HT-29 (cell line): ENCODE data around the gene SORBS1. TPM values are rescaled to one million over a fixed set of nuclear protein-coding genes. Genes with fewer than 3 reads are reported as not detected.

Experiments
- DNase-seq: peaks from one replicate; pipeline ENCODE4 v3.0.0-alpha.2; 2015; ENCODE audit warnings: low spot score
- total RNA-seq: library from RNA; depleted of rRNA; stranded (reverse); fragments of >200 nt; shearing (Covaris generic); gene quantifications from 2 replicates; pipeline ENCODE4 v1.2.3, GENCODE V29; 2014; rRNA removed

Gene SORBS1
- 0.21 and 1.3 TPM in 2 replicates for total RNA-seq

GRCh38 chr10:95561177-95561863, at the start of gene SORBS1:
SORBS1 (minus strand) TSS chr10:95561371; CDS start chr10:95441135, 120,236 bp downstream.
- DNase-seq: peak; percentile 95

- no peak for DNase-seq
Observed at GRCh38 chr10:95610727-95611126, 49.6 kb upstream of the SORBS1 start.

DNA sequence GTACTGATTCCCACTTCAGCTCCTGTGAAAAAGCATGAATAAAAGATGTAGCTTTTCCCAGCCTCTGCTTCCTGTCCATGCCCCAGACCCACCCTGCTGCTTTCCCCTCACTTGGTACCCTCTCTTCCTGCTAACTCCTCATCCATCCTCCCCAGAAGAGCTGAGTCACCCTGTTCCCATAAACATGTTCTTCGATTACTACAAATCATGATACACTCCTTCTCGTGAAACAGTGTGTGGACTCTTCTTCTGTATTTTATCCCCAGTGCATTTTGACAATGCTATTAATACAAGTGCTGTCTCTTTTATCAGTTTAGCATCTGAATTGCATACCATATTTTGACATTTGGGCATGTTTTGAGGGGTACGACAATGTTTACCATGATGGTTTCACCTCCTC, 45.8 kb upstream of the SORBS1 start:
- no peak for DNase-seq

DNA sequence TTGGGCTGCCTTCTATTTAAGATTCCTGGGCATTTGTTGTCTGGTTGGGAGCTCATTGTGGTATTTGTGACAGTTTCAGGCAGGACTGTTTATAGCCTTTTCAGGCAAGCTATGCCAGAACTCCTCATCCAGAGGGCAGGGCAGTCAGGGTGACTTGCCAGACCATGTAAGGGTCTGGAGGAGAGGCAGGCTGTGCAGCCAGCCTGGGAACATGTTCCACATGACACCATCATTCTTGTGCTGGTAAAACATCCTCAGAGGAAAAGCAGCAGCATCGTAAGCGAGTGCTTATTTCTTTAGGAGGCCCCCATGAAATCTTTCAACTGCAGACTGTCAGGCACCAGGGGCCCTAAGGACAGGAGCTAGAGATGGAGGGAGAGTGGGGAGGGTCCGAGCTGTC, 44.0 kb upstream of the SORBS1 start:
- DNase-seq: no peak

DNA sequence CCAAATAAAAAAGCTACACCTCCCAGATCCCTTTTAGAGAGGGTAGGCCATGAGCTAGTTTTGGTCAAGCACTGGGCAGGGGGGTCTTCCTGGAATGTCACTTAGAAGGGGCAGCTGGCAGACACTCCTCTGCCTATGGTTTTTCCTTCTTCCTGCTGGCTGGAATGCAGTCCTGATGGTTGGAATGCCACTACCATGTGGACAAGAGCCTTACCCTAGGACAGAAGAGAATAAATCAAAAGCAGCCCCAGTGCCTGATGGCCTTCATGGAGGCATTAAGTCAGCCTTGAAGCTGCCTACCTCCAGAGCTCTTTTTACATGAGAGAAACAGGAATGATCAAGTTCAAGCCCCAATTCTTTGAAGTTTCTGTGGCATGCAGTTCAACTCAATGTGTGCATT, 43.5 kb upstream of the SORBS1 start:
- no peak for DNase-seq

GRCh38 chr10:95602382-95602781, 41.2 kb upstream of the SORBS1 start:
- no peak for DNase-seq

DNA sequence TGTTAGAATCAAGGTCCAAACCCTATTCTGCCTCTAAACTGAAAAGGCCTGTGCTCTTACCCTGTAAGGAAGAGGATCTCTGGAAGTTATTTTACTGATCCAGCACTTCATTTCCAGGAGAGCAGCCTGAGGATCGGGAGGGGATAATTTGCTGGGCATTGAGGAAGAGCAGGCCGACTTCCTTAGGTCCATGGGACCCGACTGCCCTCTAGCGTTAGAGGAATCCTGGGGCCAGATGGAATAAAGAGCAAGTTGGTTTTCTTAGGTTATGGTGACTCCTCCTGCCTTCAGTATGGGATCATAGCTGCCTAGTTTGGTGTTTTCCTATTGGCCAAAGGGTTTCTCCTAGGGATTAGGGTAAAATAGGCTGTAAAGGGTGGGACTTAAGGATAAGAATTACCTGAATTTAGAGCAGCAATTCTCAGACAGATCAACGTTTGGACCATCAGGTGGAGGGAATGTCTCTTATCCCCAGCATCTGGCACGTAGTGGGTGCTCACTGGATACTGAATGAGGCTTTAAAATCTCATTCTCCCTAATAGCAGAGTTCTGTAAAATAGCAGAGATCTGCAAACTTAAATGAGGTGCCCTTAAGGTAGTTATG, 40.0 kb upstream of the SORBS1 start:
- DNase-seq: peak; percentile 92

- no peak for DNase-seq
Observed at GRCh38 chr10:95600158-95600557, 39.0 kb upstream of the SORBS1 start.

- DNase-seq: no peak
Observed at GRCh38 chr10:95597788-95598187, 36.6 kb upstream of the SORBS1 start.

GRCh38 chr10:95588025-95588424, 26.9 kb upstream of the SORBS1 start:
- DNase-seq: no peak

- no peak for DNase-seq
Observed at GRCh38 chr10:95579835-95580535, 18.8 kb upstream of the SORBS1 start.

DNA sequence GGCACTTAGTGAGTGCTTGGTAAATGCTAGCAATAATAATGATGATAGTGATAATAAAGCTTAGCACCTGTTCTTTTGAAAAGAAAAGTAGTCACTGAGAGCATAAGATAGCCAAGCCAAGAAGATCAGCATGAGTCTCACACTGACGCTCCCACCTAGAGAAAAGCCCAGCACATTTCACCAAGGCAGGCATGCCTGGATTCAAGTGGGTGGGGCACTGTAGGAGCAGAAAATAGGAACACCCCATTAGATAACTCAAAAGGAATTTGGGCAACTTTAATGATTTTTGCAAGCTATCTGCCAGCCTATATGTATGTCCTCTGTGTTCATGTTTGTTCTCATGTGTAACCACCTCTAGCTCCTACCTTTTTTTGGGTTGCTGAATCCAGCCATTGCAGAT, 18.1 kb upstream of the SORBS1 start:
- DNase-seq: no peak

DNA sequence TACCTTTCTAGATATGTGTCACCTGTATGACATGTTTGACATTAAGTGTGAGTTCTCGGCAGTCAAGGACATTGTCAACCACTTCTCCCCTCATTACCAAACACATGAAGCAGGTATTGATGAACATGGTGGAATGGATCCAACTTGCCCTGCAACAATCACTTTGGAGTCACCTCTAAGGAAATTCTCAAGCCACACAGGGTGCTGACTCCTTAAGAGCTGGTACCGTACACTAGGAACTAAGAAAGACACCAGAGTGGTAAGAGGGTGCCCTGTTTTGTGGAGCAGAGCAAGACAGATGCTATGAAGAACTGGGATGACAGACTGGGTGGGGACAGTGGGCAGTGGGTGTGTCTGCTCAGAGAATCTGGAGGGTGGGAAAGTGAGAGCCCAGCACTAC, 17.4 kb upstream of the SORBS1 start:
- no peak for DNase-seq

DNA sequence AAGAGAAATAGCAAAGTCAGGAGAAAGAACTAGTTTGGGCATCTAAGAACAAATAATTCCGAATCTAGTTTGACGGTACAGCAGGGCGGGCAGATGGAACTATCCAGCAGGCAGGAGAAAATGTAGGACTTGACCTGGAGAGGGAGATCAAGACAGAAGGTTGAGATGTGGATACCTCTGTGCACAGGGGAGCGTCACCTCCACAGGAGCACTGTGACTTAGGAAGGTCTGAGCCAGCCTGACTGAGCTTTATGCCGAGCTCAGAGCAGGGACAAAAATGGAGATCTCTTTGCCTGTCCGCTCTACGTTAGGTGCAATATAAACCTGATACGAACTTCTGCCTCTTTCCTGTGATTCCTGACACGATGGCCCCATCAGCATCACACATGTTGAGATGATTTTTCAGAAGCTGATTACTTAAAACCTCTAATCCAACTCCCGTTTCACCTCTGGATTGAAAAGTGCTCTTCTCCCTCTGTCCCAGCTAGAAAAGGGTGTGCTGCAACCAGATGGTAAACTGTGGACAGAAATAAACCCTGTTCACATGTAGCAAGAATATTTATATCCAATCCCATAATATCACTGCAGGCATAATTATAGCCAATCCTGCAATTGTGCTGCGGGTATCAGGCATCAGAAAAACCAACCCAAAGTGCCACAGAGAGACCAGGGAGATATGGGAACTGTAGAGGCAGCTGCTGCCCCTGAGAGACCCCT, 13.6 kb upstream of the SORBS1 start:
- no peak for DNase-seq

DNA sequence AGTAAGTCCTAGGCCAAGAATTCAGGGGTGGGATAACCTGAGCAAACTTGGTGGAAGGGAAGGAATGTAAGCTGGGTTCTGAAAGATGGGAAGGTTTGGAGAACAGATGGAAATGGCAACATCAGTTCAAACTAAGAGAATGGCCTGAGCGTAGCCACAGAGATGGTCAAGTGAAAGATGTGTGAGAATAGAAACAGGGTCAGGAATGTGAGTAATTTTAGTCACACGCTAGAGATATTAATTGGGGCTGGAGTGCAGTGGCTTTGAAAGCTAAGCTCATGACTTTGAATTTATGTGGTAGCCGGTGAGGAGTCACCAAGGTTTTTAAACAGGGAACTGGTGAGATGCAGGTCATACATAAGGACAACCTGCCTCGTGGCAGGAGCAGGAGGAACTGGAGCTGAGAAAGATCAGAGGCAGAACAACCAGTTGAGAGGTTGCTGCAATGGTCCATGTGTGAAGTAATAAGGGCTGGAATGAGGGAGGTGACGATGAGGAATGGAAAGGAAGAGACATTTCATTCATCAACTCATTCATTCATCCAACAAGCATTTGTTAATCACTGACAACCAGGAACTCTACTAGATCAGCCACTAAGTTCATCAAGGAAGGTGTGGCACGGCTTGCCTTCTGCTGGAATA, 12.9 kb upstream of the SORBS1 start:
- DNase-seq: no peak

DNA sequence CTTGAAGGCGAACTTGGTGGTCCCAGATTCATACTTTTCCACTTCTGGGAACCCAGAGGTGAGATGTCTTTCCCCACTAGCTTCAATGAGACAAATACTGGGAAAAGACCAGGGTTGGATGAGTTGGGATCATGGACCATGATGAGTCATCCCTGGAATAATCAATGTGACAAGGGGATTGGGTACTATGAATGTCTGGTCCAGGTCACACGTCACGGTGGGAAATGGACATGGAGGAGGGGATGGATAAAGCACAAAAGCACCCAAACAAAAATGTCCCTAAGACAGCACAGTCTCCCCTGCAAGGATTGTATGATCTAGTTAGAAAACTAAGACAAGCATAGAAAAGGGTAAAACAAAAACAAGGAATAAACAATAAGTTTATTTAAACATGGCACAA, 12.4 kb upstream of the SORBS1 start:
- no peak for DNase-seq

- no peak for DNase-seq
Observed at GRCh38 chr10:95572131-95572820, 11.1 kb upstream of the SORBS1 start.

- no peak for DNase-seq
Observed at GRCh38 chr10:95571390-95571789, 10.2 kb upstream of the SORBS1 start.

DNA sequence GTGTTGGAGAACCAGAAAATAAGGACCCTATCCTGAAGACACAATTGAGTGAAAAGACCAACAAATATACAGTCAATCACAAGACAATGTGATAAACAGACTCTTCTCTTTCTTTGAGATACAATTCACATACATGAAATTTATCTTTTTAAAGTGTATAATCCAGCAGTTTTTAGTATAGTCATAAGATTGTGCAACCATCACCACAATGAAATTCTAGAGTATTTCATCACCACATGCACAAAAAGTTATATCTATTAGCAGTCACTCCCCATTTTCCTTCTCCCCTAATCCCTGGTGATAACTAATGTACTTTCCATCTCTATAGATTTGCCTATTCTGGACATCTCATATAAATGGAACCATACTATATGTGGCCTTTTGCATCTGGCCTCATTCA, 8.2 kb upstream of the SORBS1 start:
- no peak for DNase-seq

DNA sequence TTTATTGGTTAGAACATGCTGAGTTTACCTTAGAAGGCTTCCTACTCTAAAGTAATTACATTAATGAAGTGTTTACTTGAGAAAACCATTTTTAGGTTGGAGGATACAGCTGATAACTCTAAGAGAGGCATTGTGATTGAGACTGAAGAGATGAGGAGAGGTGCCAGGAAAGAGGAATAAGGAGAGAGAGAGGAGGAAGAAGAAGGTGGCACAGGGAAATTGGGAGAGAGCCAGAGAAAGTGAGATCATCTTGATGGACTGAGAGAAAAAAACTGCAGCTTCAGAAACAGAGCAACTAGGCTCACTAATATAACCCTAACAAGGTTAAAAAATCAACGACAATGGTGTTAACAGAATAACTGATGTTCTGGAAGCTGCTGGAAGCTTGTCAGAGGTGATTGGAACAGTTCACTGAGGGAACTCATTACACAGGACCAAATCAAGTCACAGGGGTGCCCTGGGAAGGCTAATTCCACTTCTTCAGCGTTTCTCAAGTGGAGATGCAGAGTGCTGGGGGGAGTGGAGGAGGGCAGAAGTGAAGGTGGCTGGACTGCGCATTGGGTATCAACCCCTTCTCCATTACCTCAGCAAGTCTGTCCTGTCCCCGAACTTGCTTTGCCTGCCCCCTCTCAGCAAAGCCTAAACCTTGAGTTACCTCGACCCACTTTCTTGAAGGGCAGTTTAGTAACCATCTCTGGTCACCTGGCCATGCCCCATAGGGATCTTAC, 6.9 kb upstream of the SORBS1 start:
- DNase-seq: no peak
